ENCODE measurements around the gene VSIR. TPM values are rescaled to one million over a fixed set of nuclear protein-coding genes. Genes with fewer than 3 reads are reported as not detected.

The VSIR gene
- total and polyA plus RNA-seq, 12 donors = 36.6 to 112 (median 69.0) TPM

GRCh38 chr10:71799112-71799511 is 25.8 kb upstream of the VSIR start:
- Histone ChIP-seq H3K27ac (no peak overlapping the region), H3K9me3 (no peaks in the 10 kb centered on the region), H3K36me3 (peaks cover 0 to 4% (median 0%) of the 10 kb centered on the region in 9 donors), H3K4me3 (no peak overlapping the region), H3K4me1 (peaks cover 0 to 21% (median 0%) of the 10 kb centered on the region in 9 donors), H3K27me3 (no peaks in the 10 kb centered on the region)
- intact Hi-C loops (cut with DNase I) = no loop called here
- ATAC-seq (no peak), DNase-seq (no peak)
- TF ChIP-seq, protein P1, sequence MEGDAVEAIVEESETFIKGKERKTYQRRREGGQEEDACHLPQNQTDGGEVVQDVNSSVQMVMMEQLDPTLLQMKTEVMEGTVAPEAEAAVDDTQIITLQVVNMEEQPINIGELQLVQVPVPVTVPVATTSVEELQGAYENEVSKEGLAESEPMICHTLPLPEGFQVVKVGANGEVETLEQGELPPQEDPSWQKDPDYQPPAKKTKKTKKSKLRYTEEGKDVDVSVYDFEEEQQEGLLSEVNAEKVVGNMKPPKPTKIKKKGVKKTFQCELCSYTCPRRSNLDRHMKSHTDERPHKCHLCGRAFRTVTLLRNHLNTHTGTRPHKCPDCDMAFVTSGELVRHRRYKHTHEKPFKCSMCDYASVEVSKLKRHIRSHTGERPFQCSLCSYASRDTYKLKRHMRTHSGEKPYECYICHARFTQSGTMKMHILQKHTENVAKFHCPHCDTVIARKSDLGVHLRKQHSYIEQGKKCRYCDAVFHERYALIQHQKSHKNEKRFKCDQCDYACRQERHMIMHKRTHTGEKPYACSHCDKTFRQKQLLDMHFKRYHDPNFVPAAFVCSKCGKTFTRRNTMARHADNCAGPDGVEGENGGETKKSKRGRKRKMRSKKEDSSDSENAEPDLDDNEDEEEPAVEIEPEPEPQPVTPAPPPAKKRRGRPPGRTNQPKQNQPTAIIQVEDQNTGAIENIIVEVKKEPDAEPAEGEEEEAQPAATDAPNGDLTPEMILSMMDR (IDR thresholded peaks at IDR 0.05) = no peak
- 70 to 89% methylated on average over 10 of the region's 10 CpGs for WGBS, 2 donors

- H3K27ac ChIP-seq = no peak overlapping the region
- H3K36me3 ChIP-seq = peaks cover 0 to 2% (median 0%) of the 10 kb centered on the region in 9 donors
- no peaks in the 10 kb centered on the region for H3K9me3 ChIP-seq
- no peak overlapping the region for H3K4me3 ChIP-seq
- TF ChIP-seq, protein P1 (IDR thresholded peaks at IDR 0.05) = no peak
- peaks cover 0 to 21% (median 0%) of the 10 kb centered on the region in 9 donors for H3K4me1 ChIP-seq
- WGBS, 2 donors = 87 to 89% methylated on average over 6 of the region's 6 CpGs
- intact Hi-C loops (cut with DNase I) = no loop called here
- DNase-seq = no peak
- ATAC-seq = no peak
- H3K27me3 ChIP-seq = no peaks in the 10 kb centered on the region
These were observed 24.9 kb upstream of the VSIR start for GRCh38 chr10:71798308-71798624.

GRCh38 chr10:71797533-71798307 is 24.4 kb upstream of the VSIR start:
- H3K4me1 ChIP-seq = peaks cover 0 to 21% (median 0%) of the 10 kb centered on the region in 9 donors
- H3K4me3 ChIP-seq = no peak overlapping the region
- H3K27ac ChIP-seq = no peak overlapping the region
- H3K27me3 ChIP-seq = no peaks in the 10 kb centered on the region
- intact Hi-C loops (cut with DNase I) = no loop called here
- DNase-seq (no peak), ATAC-seq (peak in 4 of 8 donors; percentile 31 to 59 (median 46))
- H3K36me3 ChIP-seq = no peaks in the 10 kb centered on the region
- 75 to 84% methylated on average over 10 of the region's 10 CpGs for WGBS, 2 donors
- no peaks in the 10 kb centered on the region for H3K9me3 ChIP-seq
- TF ChIP-seq, protein P1 (IDR thresholded peaks at IDR 0.05) = no peak

GRCh38 chr10:71796749-71797405 is 23.6 kb upstream of the VSIR start:
- Histone ChIP-seq H3K9me3 (no peaks in the 10 kb centered on the region), H3K4me1 (peaks cover 0 to 21% (median 0%) of the 10 kb centered on the region in 9 donors), H3K36me3 (no peaks in the 10 kb centered on the region), H3K27ac (no peak overlapping the region), H3K4me3 (no peak overlapping the region), H3K27me3 (no peaks in the 10 kb centered on the region)
- 85 to 89% methylated on average over 7 of the region's 7 CpGs for WGBS, 2 donors
- intact Hi-C loops (cut with DNase I) = no loop called here
- no peak for ATAC-seq
- TF ChIP-seq, protein P1 (IDR thresholded peaks at IDR 0.05) = no peak
- no peak for DNase-seq
